Measurements from ENCODE around the gene KDM5B. TPM values are rescaled to one million over a fixed set of nuclear protein-coding genes. Genes with fewer than 3 reads are reported as not detected.

The KDM5B gene
- total RNA-seq, 3 donors from 2014 or later: 19.4 to 36.0 (median 28.9) TPM

GRCh38 chr1:202684716-202685115, 123.5 kb downstream of the KDM5B start:
- no peaks in the 10 kb centered on the region for H3K9me3 Mint-ChIP-seq
- no peak for DNase-seq
- peaks cover 38% of the 10 kb centered on the region for H3K27me3 Mint-ChIP-seq (ENCODE audit: low read depth)
- no peak overlapping the region for H3K4me3 Mint-ChIP-seq
- H3K4me1 Mint-ChIP-seq (ENCODE audit: low read depth): no peaks in the 10 kb centered on the region
- ATAC-seq: no peak
- H3K36me3 Mint-ChIP-seq (ENCODE audit: insufficient read depth): no peaks in the 10 kb centered on the region

GRCh38 chr1:202683029-202683428, 125.2 kb downstream of the KDM5B start:
- no peaks in the 10 kb centered on the region for H3K36me3 Mint-ChIP-seq (ENCODE audit: insufficient read depth)
- no peak overlapping the region for H3K4me3 Mint-ChIP-seq
- ATAC-seq (no peak), DNase-seq (no peak)
- H3K27me3 Mint-ChIP-seq (ENCODE audit: low read depth): peaks cover 38% of the 10 kb centered on the region
- no peaks in the 10 kb centered on the region for H3K9me3 Mint-ChIP-seq
- no peaks in the 10 kb centered on the region for H3K4me1 Mint-ChIP-seq (ENCODE audit: low read depth)

- no peaks in the 10 kb centered on the region for H3K36me3 Mint-ChIP-seq (ENCODE audit: insufficient read depth)
- H3K4me3 Mint-ChIP-seq: no peak overlapping the region
- H3K4me1 Mint-ChIP-seq (ENCODE audit: low read depth): no peaks in the 10 kb centered on the region
- ATAC-seq (no peak), DNase-seq (no peak)
- peaks cover 37% of the 10 kb centered on the region for H3K27me3 Mint-ChIP-seq (ENCODE audit: low read depth)
- no peaks in the 10 kb centered on the region for H3K9me3 Mint-ChIP-seq
Observed at GRCh38 chr1:202682477-202682876, 125.7 kb downstream of the KDM5B start.

GRCh38 chr1:202681736-202682420, 126.3 kb downstream of the KDM5B start:
- DNase-seq (no peak), ATAC-seq (no peak)
- no peak overlapping the region for H3K4me3 Mint-ChIP-seq
- no peaks in the 10 kb centered on the region for H3K36me3 Mint-ChIP-seq (ENCODE audit: insufficient read depth)
- peaks cover 37% of the 10 kb centered on the region for H3K27me3 Mint-ChIP-seq (ENCODE audit: low read depth)
- H3K4me1 Mint-ChIP-seq (ENCODE audit: low read depth): no peaks in the 10 kb centered on the region
- H3K9me3 Mint-ChIP-seq: peaks cover 6% of the 10 kb centered on the region

- H3K9me3 Mint-ChIP-seq: peaks cover 7% of the 10 kb centered on the region
- H3K27me3 Mint-ChIP-seq (ENCODE audit: low read depth): peaks cover 32% of the 10 kb centered on the region
- DNase-seq (no peak), ATAC-seq (no peak)
- H3K4me3 Mint-ChIP-seq: no peak overlapping the region
- H3K4me1 Mint-ChIP-seq (ENCODE audit: low read depth): no peaks in the 10 kb centered on the region
- H3K36me3 Mint-ChIP-seq (ENCODE audit: insufficient read depth): no peaks in the 10 kb centered on the region
Observed at GRCh38 chr1:202680586-202681352, 127.5 kb downstream of the KDM5B start.

GRCh38 chr1:202679406-202680177, 128.6 kb downstream of the KDM5B start:
- Mint-ChIP-seq H3K4me1 (ENCODE audit: low read depth) (no peaks in the 10 kb centered on the region), H3K27me3 (ENCODE audit: low read depth) (peaks cover 30% of the 10 kb centered on the region), H3K4me3 (no peak overlapping the region), H3K9me3 (peaks cover 7% of the 10 kb centered on the region), H3K36me3 (ENCODE audit: insufficient read depth) (no peaks in the 10 kb centered on the region)
- ATAC-seq (no peak), DNase-seq (no peak)

- peaks cover 26% of the 10 kb centered on the region for H3K27me3 Mint-ChIP-seq (ENCODE audit: low read depth)
- H3K9me3 Mint-ChIP-seq: peaks cover 9% of the 10 kb centered on the region
Observed at GRCh38 chr1:202677433-202677832, 130.8 kb downstream of the KDM5B start.

More at GRCh38 chr1:202677433-202677832, 130.8 kb downstream of the KDM5B start:
- Mint-ChIP-seq H3K4me1 (ENCODE audit: low read depth) (no peaks in the 10 kb centered on the region), H3K4me3 (no peak overlapping the region), H3K36me3 (ENCODE audit: insufficient read depth) (no peaks in the 10 kb centered on the region)
- DNase-seq: no peak
- no peak for ATAC-seq

Other genes starting within 250 kb of the KDM5B start
- gene SYT2, start 98.0 kb downstream of the KDM5B start, total RNA-seq: not detected
- gene PCAT6, start 2.5 kb upstream of the KDM5B start, total RNA-seq: under 1 TPM in 1 of 3 donors, not detected in 2; 0.48 TPM
- 10 to 100 TPM in 2 of 3 donors, 1 to 10 TPM in 1; 9.7 to 10.3 (median 10.2) TPM for gene RABIF, start 80.7 kb upstream of the KDM5B start, total RNA-seq
- 10 to 100 TPM; 31.1 to 32.5 (median 32.3) TPM for gene KLHL12, start 118.8 kb upstream of the KDM5B start, total RNA-seq
- gene ADIPOR1, start 149.9 kb upstream of the KDM5B start, total RNA-seq: 10 to 100 TPM; 85.7 to 94.1 (median 90.7) TPM
- 10 to 100 TPM; 28.9 to 36.4 (median 32.5) TPM for gene CYB5R1, start 158.8 kb upstream of the KDM5B start, total RNA-seq
- gene TMEM183A, start 199.0 kb upstream of the KDM5B start, total RNA-seq: 10 to 100 TPM; 82.3 to 85.8 (median 85.6) TPM
- 1 to 10 TPM in 1 of 3 donors, under 1 TPM in 2; 0.37 to 1.2 (median 0.82) TPM for gene PPFIA4, start 218.1 kb upstream of the KDM5B start, total RNA-seq